ENCODE measurements around the gene PDHA1.

Gene PDHA1

GRCh38 chrX:19368576-19368975 lies 24.8 kb downstream of the PDHA1 start:
- Histone ChIP-seq H3K36me3 (ENCODE audit: control insufficient read depth in 1 of 2, insufficient read depth in 2 of 2, low read length in 2 of 2) (peaks cover 3 to 5% of the 10 kb centered on the region in 2 experiments), H2BK120ac (ENCODE audit: insufficient read depth, low read length, poor library complexity) (no peak overlapping the region), H3K27ac (ENCODE audit: low read depth, low read length) (no peak overlapping the region), H3K4me3 (ENCODE audit: low read depth, low read length) (no peak overlapping the region), H3K79me1 (ENCODE audit: low read length) (peaks cover 2% of the 10 kb centered on the region), H4K8ac (ENCODE audit: low read depth, low read length) (no peak overlapping the region), H2AK5ac (ENCODE audit: low read length) (no peak overlapping the region), H3K27me3 (ENCODE audit: insufficient read depth, low read length) (peaks cover 4% of the 10 kb centered on the region), H3K4me2 (ENCODE audit: low read length) (no peak overlapping the region), H3K9me3 (ENCODE audit: insufficient read depth, low read depth, low read length) (no peaks in the 10 kb centered on the region), H3K79me2 (ENCODE audit: control insufficient read depth, insufficient read depth, low read length, poor library complexity) (no peaks in the 10 kb centered on the region), H3K23ac (ENCODE audit: low read length) (no peak overlapping the region), H3K4ac (ENCODE audit: low read depth, low read length) (no peak overlapping the region), H2AFZ (ENCODE audit: insufficient read depth, low read length, poor library complexity) (no peak overlapping the region), H2BK12ac (ENCODE audit: low read length) (no peak overlapping the region), H3K18ac (ENCODE audit: low read length) (no peak overlapping the region), H3K14ac (ENCODE audit: low read length) (no peak overlapping the region), H3K4me1 (ENCODE audit: control insufficient read depth in 1 of 2, insufficient read depth in 2 of 2, low read length in 2 of 2) (peaks cover 2 to 8% of the 10 kb centered on the region in 2 experiments), H2BK5ac (ENCODE audit: low read depth, low read length, poor library complexity) (no peak overlapping the region), H4K91ac (ENCODE audit: low read depth, low read length) (no peak overlapping the region), H3K9ac (ENCODE audit: low read length) (no peak overlapping the region), H4K12ac (ENCODE audit: low read depth, low read length) (no peak overlapping the region)
- no CpG with 5 or more reads among the region's 6 CpGs for WGBS (ENCODE audit: extremely low coverage, insufficient coverage, insufficient read length)
- no peak for DNase-seq

GRCh38 chrX:19370061-19370460 lies 26.3 kb downstream of the PDHA1 start:
- no peak overlapping the region for H3K14ac ChIP-seq (ENCODE audit: low read length)
- no peak overlapping the region for H3K18ac ChIP-seq (ENCODE audit: low read length)
- no CpG with 5 or more reads among the region's 5 CpGs for WGBS (ENCODE audit: extremely low coverage, insufficient coverage, insufficient read length)
- peaks cover 2% of the 10 kb centered on the region for H3K79me1 ChIP-seq (ENCODE audit: low read length)
- no peak overlapping the region for H3K27ac ChIP-seq (ENCODE audit: low read depth, low read length)
- H4K91ac ChIP-seq (ENCODE audit: low read depth, low read length): no peak overlapping the region
- H3K4ac ChIP-seq (ENCODE audit: low read depth, low read length): no peak overlapping the region
- H3K9ac ChIP-seq (ENCODE audit: low read length): no peak overlapping the region
- H4K12ac ChIP-seq (ENCODE audit: low read depth, low read length): no peak overlapping the region
- peaks cover 6% of the 10 kb centered on the region for H3K27me3 ChIP-seq (ENCODE audit: insufficient read depth, low read length)
- no peaks in the 10 kb centered on the region for H3K79me2 ChIP-seq (ENCODE audit: control insufficient read depth, insufficient read depth, low read length, poor library complexity)
- H3K23ac ChIP-seq (ENCODE audit: low read length): no peak overlapping the region
- no peak overlapping the region for H2BK120ac ChIP-seq (ENCODE audit: insufficient read depth, low read length, poor library complexity)
- no peak overlapping the region for H2BK5ac ChIP-seq (ENCODE audit: low read depth, low read length, poor library complexity)
- H2AK5ac ChIP-seq (ENCODE audit: low read length): no peak overlapping the region
- no peak overlapping the region for H3K4me2 ChIP-seq (ENCODE audit: low read length)
- H4K8ac ChIP-seq (ENCODE audit: low read depth, low read length): no peak overlapping the region
- H2AFZ ChIP-seq (ENCODE audit: insufficient read depth, low read length, poor library complexity): no peak overlapping the region
- DNase-seq: no peak
- H3K4me1 ChIP-seq (ENCODE audit: control insufficient read depth in 1 of 2, insufficient read depth in 2 of 2, low read length in 2 of 2): peaks cover 2 to 8% of the 10 kb centered on the region in 2 experiments
- no peak overlapping the region for H3K4me3 ChIP-seq (ENCODE audit: low read depth, low read length)
- no peak overlapping the region for H2BK12ac ChIP-seq (ENCODE audit: low read length)
- H3K36me3 ChIP-seq (ENCODE audit: control insufficient read depth in 1 of 2, insufficient read depth in 2 of 2, low read length in 2 of 2): no peaks in the 10 kb centered on the region
- no peaks in the 10 kb centered on the region for H3K9me3 ChIP-seq (ENCODE audit: insufficient read depth, low read depth, low read length)

GRCh38 chrX:19372170-19372546 lies 28.4 kb downstream of the PDHA1 start:
- Histone ChIP-seq H3K27me3 (ENCODE audit: insufficient read depth, low read length) (peaks cover 6% of the 10 kb centered on the region), H3K4me3 (ENCODE audit: low read depth, low read length) (peak overlapping the region; percentile 50), H3K23ac (ENCODE audit: low read length) (no peak overlapping the region), H3K4ac (ENCODE audit: low read depth, low read length) (no peak overlapping the region), H4K8ac (ENCODE audit: low read depth, low read length) (no peak overlapping the region), H3K4me1 (ENCODE audit: control insufficient read depth in 1 of 2, insufficient read depth in 2 of 2, low read length in 2 of 2) (peaks cover 2 to 8% of the 10 kb centered on the region in 2 experiments), H3K14ac (ENCODE audit: low read length) (no peak overlapping the region), H3K18ac (ENCODE audit: low read length) (no peak overlapping the region), H4K12ac (ENCODE audit: low read depth, low read length) (no peak overlapping the region), H3K36me3 (ENCODE audit: control insufficient read depth in 1 of 2, insufficient read depth in 2 of 2, low read length in 2 of 2) (no peaks in the 10 kb centered on the region), H3K79me2 (ENCODE audit: control insufficient read depth, insufficient read depth, low read length, poor library complexity) (no peaks in the 10 kb centered on the region), H2AK5ac (ENCODE audit: low read length) (no peak overlapping the region), H2AFZ (ENCODE audit: insufficient read depth, low read length, poor library complexity) (peak overlapping the region; percentile 10), H3K9ac (ENCODE audit: low read length) (no peak overlapping the region), H2BK120ac (ENCODE audit: insufficient read depth, low read length, poor library complexity) (no peak overlapping the region), H3K4me2 (ENCODE audit: low read length) (peak overlapping the region; percentile 73), H3K79me1 (ENCODE audit: low read length) (peaks cover 2% of the 10 kb centered on the region), H2BK5ac (ENCODE audit: low read depth, low read length, poor library complexity) (no peak overlapping the region), H2BK12ac (ENCODE audit: low read length) (no peak overlapping the region), H3K9me3 (ENCODE audit: insufficient read depth, low read depth, low read length) (no peaks in the 10 kb centered on the region), H4K91ac (ENCODE audit: low read depth, low read length) (no peak overlapping the region), H3K27ac (ENCODE audit: low read depth, low read length) (no peak overlapping the region)
- peak; percentile 50 to 74 for DNase-seq
- WGBS (ENCODE audit: extremely low coverage, insufficient coverage, insufficient read length): no CpG with 5 or more reads among the region's 9 CpGs

GRCh38 chrX:19372547-19373331 lies 29.0 kb downstream of the PDHA1 start:
- no peak for DNase-seq
- Histone ChIP-seq H3K79me2 (ENCODE audit: control insufficient read depth, insufficient read depth, low read length, poor library complexity) (no peaks in the 10 kb centered on the region), H2AFZ (ENCODE audit: insufficient read depth, low read length, poor library complexity) (peak overlapping the region; percentile 25), H3K4ac (ENCODE audit: low read depth, low read length) (no peak overlapping the region), H2BK5ac (ENCODE audit: low read depth, low read length, poor library complexity) (no peak overlapping the region), H3K9ac (ENCODE audit: low read length) (peak overlapping the region; percentile 1), H3K4me3 (ENCODE audit: low read depth, low read length) (peak overlapping the region; percentile 50), H2BK12ac (ENCODE audit: low read length) (no peak overlapping the region), H3K9me3 (ENCODE audit: insufficient read depth, low read depth, low read length) (no peaks in the 10 kb centered on the region), H3K36me3 (ENCODE audit: control insufficient read depth in 1 of 2, insufficient read depth in 2 of 2, low read length in 2 of 2) (no peaks in the 10 kb centered on the region), H2BK120ac (ENCODE audit: insufficient read depth, low read length, poor library complexity) (no peak overlapping the region), H2AK5ac (ENCODE audit: low read length) (no peak overlapping the region), H4K12ac (ENCODE audit: low read depth, low read length) (no peak overlapping the region), H4K8ac (ENCODE audit: low read depth, low read length) (no peak overlapping the region), H4K91ac (ENCODE audit: low read depth, low read length) (no peak overlapping the region), H3K18ac (ENCODE audit: low read length) (no peak overlapping the region), H3K14ac (ENCODE audit: low read length) (no peak overlapping the region), H3K27ac (ENCODE audit: low read depth, low read length) (no peak overlapping the region), H3K79me1 (ENCODE audit: low read length) (peaks cover 2% of the 10 kb centered on the region), H3K27me3 (ENCODE audit: insufficient read depth, low read length) (peaks cover 6% of the 10 kb centered on the region), H3K4me2 (ENCODE audit: low read length) (peak overlapping the region; percentile 73), H3K4me1 (ENCODE audit: control insufficient read depth in 1 of 2, insufficient read depth in 2 of 2, low read length in 2 of 2) (peaks cover 2 to 8% of the 10 kb centered on the region in 2 experiments), H3K23ac (ENCODE audit: low read length) (no peak overlapping the region)
- no CpG with 5 or more reads among the region's 20 CpGs for WGBS (ENCODE audit: extremely low coverage, insufficient coverage, insufficient read length)

All from trophoblast cell (in vitro differentiated cells and primary cell).